AG09319 (cell line): ENCODE data around the gene CYP2C19.

Source experiments
- DNase-seq: peaks from one replicate; pipeline ENCODE4 v3.0.0-alpha.2; 2010; ENCODE audit warnings: low read depth; ENCODE audit errors: extremely low read depth
- CTCF ChIP-seq: IDR thresholded peaks from 2 replicates; pipeline ENCODE4 v1.5.1; 2011; ENCODE audit warnings: low read depth, mild to moderate bottlenecking, inconsistent platforms, low read length, moderate library complexity

The CYP2C19 gene

GRCh38 chr10:94846204-94846603 is 83.7 kb downstream of the CYP2C19 start:
- no peak for TF ChIP-seq CTCF
- DNase-seq: no peak

GRCh38 chr10:94850766-94851165 is 88.3 kb downstream of the CYP2C19 start:
- TF ChIP-seq CTCF: no peak
- no peak for DNase-seq

DNA sequence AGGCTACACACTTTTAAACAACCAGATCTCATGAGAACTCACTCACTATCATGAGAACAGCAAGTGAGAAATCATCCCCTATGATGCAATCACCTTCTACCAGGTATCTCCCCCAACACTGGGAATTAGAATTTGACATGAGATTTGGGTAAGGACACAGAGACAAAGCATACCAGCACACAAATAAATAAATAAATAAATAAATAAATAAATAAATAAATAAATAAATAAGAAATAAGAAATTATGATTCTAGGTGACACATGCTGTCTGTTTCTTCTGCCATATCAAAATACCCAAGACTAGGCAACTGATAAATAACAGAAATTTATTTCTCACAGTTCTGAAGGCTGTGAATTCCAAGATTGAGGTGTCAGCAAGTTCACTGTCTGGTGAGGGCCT is 88.8 kb downstream of the CYP2C19 start:
- no peak for TF ChIP-seq CTCF
- DNase-seq: no peak

- TF ChIP-seq CTCF: no peak
- DNase-seq: no peak
Observed at GRCh38 chr10:94852438-94852837, 90.0 kb downstream of the CYP2C19 start.

DNA sequence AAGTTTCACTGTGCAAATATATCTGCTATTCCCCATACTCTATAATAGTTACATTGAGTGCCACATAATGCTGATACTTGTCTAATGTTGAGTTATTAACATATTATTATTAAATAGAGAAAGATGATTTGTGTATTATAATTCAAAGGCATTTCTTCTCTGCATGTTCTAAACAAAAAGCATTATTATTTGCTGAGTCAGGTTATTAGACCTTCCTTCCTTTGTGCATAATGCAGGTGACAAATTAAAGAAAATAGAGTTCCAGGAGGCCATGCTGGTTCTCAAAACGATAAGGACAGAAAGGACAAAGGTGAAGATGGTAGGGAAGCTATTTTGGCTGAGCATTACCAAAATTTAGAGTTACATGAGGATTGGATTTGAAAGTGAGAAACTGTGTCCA is 90.6 kb downstream of the CYP2C19 start:
- DNase-seq: no peak
- no peak for TF ChIP-seq CTCF

GRCh38 chr10:94858005-94858404 is 95.5 kb downstream of the CYP2C19 start:
- no peak for TF ChIP-seq CTCF
- no peak for DNase-seq

DNA sequence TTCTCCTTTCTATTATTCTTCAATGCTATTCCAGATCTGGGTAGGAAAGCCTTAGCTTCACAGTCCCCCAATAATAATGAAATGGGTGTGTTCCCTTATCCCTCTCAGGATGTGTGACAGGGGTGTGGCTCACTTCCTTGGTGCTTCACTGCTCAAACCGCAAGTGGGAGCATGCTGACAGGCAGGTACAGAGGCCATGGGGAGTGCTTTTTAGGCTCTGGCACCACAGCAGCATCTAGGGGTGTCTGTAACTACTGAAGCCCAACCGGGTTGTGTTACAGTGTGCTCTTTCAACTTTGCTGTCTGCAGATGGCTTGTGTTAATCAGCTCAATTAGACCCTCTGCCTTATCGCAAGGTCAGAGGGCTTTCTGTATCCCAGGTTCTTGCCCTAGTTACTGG is 96.6 kb downstream of the CYP2C19 start:
- no peak for TF ChIP-seq CTCF
- no peak for DNase-seq
